ENCODE results near the gene USPL1. TPM values are rescaled to one million over a fixed set of nuclear protein-coding genes. Genes with fewer than 3 reads are reported as not detected.

USPL1 gene
- polyA plus RNA-seq, 12 donors, result 16.4 to 21.1 (median 18.5) TPM; not detected in 1

DNA sequence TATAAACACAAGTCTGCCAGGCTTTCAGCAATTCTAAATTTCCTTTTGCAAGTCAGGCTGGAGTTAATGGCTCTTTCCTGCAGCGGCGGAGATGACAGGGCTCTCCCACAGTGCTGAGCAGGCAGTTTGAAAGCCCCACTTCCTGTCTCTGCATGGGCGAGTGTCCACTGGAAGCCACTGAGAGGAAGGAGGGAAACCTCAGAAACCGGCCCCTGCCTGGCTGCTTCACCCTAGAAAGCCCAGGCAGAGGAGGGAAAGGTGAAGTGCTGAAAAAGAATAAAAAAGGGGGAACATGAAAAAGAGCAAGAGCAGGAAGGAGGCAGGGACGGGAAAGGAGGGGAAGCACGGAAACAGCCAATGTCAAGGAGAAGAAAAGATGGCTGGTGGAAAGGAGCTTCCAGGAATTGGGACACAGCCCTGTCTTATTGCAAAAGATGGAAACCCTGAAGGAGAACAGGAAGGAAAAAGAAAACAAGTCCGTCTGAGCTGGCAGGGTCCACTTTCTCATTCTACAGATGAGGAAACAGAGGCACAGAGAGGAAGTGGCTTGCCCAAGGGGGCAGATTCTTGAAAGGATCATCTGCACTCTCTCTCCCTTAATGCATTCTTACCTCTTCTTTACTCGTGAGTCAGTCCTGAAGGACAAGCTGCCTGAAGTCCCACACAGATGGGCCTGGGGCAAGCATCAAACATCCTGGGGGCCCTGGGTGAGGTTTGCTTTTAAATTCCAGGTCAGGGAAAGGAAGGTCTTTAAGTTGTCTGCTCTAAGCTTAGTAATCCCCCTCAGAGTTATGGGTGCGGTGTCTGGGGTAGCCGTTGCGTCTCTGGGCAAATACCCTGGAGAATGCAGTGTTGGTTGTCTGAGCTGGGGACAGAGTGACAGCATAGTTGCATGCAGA, 78.8 kb downstream of the USPL1 start:
- DNase-seq, result peak; percentile 34

DNA sequence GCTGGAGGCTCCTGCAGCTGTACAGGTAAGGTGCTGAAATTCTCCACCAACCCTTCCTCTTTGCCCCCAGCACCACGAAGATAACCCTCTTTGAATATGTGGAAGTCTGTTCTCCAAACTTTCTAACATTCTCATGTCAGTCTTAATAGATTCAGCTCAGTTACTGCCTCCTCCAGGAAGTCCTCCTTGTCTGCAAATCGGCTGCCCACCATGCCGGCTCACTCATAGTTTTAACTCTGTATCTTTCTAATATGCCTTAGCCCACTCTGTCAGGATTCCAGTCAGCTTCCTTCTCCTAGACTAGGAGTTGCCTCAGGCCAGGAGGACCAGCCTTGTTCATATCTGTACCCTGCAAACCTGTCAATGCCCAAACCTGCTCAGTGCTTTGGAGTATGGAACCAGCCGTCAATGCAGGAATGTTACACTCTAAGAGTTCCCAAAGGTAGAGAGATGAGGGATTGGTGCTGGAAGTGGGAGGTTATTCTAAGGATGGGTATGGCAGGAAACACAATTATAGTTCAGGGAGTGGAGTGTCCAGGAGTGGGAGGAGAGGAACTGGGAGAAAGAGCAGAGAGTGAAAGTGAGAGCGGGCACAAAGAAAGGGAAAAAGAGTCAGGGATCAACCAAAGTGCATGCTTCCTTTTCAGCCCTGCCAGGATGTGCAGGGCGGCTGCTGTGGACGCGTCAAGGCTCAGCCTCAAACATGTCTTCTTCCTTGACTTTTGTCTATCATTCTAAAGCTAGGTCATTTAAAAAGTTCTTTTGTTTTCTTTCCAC, 79.6 kb downstream of the USPL1 start:
- no peak for DNase-seq

DNA sequence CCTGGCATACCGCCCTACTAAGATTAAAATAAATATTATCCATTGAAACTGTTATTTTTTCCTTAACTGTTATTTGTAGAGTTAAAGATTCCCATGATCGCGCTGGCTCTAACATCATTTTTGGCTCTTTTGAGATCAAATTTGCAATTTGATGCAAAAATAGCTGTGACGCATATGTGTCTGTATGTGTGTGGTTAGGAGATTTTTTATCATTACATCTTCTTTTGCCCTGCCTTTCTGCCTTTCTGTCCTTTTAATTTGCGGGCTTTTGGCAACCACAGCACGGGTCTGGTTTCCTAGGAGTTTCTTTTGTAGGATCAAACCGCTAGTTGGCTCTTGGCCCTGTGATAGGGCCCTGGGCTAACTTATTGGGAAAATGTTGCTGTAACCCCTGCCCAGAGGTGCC, 80.3 kb downstream of the USPL1 start:
- peak; percentile 25 for DNase-seq

DNA sequence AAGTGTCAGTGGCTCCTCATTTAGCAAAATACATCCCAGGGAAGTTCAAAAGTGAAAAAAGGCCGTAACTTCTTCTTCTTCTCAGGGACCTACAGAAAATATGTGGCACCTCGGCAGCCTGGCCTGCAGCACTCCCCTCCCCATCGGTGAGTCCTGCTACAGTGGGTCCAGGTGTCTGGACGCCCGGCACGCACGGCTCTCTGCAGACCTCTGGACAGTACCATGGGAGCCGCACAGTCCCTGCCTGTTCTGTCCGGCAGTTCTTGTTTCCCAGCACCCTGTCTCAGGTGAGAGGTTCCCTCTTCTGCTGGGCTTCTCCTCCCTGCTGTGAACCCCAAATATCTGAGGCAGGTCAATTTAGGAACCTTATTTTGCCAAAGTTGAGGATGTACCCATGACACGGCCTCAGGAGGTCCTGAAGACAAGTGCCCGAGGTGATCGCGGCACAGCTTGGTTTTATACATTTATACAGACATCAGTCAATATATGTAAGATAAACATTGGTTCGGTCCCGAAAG, 80.8 kb downstream of the USPL1 start:
- DNase-seq, result no peak

DNA sequence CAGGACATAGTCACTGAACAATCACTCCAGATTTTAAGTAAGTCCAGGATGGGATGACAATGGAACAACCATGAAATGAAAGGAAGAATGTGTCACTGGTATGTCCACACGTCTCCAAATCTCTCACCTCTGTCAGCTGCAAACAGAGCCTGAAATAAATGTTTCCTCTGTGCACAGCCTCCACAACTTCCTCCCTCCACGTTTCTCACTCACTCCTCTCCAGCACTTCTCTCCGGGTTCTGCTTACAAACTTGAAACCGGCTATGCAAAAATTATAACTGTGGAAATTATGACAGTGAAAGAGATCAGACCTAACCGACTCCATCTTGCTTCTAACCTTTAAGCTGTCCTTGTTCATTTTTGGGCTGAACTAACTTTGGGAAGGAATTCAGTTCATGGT, 82.6 kb downstream of the USPL1 start:
- DNase-seq, result no peak

DNA sequence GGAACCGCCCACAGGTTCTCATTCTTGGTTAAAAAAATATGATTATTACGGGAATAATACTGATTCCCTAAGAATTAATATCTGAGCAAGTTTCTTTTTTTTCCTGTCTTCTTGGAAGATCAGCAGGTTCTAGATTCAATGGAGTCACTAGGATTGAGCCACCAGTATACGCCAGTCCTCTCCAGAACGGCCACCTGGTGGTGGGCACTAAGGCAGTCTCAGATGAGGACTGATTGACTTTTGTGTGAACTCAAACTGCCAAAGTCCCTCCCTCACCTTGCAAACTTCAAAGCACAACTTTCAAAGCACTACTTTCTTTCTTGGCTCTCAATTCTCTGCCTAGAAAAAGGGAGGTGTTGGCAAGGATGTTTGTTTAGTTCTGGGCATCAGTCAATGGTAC, 84.3 kb downstream of the USPL1 start:
- DNase-seq, result no peak

DNA sequence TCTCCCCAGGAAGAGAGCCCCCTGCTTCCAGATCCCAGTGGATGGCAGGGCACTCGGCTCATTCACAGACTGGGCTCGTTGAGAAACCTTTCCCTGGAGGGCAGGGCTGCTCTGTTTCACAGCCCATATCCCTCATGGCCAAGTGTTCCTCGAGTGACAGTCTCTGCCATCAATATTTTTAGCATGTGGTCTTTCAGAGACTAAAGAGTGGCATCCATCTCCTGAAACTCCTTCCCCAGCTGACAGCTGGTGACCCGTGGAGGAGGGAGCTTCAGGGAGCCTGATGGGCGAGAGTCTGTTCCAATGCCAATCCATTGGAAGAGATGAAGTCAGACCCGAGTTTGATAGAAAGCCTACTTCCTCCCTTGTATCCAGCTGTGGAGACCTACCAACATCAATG, 86.9 kb downstream of the USPL1 start:
- DNase-seq, result no peak

DNA sequence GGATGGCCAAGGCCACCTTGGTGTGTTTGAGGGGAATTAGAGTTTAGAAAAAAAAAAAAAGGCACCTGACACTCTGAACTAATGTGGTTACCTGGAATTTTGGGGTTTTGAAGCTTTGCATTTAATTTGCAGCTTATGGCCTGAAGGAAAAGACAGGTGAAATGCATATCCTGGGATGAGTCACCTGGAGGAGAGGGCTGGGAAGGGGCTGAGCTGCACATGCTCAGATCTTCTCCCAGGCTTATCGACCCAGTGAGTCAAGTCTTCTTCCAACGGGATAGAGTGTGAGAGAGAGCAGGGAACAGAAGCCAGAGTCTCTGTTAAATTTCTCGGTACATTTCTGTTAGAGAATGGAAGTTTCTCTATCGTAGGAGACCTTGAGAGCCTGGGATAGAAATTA, 88.0 kb downstream of the USPL1 start:
- no peak for DNase-seq

DNA sequence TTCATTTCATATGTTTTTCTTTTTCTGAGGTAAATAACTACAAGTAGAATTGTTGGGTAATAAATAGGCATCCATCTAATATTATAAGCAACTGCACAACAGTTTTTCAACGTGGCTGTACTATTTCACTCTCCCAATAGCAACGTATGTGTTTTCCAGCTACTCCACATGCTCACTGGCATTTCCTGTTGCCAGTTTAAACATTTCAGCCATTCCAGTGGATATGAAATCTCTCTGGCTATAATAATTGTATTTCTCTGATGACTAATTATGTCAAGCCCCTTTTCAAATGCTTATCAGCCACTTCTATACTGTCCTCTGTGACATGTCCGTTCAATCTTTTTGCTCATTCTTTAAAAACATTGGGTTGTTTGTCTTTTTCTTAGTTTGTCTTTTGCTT, 90.8 kb downstream of the USPL1 start:
- no peak for DNase-seq

Other genes starting within 250 kb of the USPL1 start
- under 1 TPM in 10 of 12 donors, not detected in 2; 0.28 to 0.92 (median 0.43) TPM for gene UBE2L5, start 195.4 kb upstream of the USPL1 start, polyA plus RNA-seq (ENCODE audit: insufficient read length in 12 of 12)
- 100 to 1,000 TPM in 11 of 12 donors, not detected in 1; 330 to 939 (median 479) TPM for gene HMGB1, start 152.0 kb upstream of the USPL1 start, polyA plus RNA-seq (ENCODE audit: insufficient read length in 12 of 12)
- 1 to 10 TPM in 10 of 12 donors, not detected in 2; 3.6 to 9.4 (median 4.9) TPM for gene ALOX5AP, start 117.6 kb downstream of the USPL1 start, polyA plus RNA-seq (ENCODE audit: insufficient read length in 12 of 12)

All from muscle of arm (tissue), 12 donors.